ENCODE results near the gene PSKH1.
"Not testable (repeated sequence)": the region's sequence is repeated elsewhere in the genome, so short reads cannot be mapped to it uniquely, and the experiment has no call there.

- not testable (repeated sequence) for TF ChIP-seq CTCF (conservative IDR thresholded peaks at IDR 0.05; ENCODE audit: low read depth, low read length); EZH2 (IDR thresholded peaks at IDR 0.05; ENCODE audit: borderline replicate concordance, low read depth, low read length, poor library complexity, severe bottlenecking)
Observed at GRCh38 chr16:67972285-67972684, 79.2 kb downstream of the PSKH1 start.

All from A673 (cell line).